Endothelial cell (in vitro differentiated cells): Measurements from ENCODE around the gene PRR5. TPM values are rescaled to one million over a fixed set of nuclear protein-coding genes. Genes with fewer than 3 reads are reported as not detected.

Experiments
- DNase-seq: peaks from one replicate; pipeline ENCODE4 v3.0.0; 2021; ENCODE audit warnings: low spot score
- H3K27ac Mint-ChIP-seq: one replicate; pipeline ENCODE4 v1.8.0; 2021; ENCODE audit warnings: mixed read lengths, inconsistent platforms; ENCODE audit not compliant: unreplicated experiment
- H3K27me3 Mint-ChIP-seq: one replicate; pipeline ENCODE4 v1.8.0; 2021; ENCODE audit warnings: mild to moderate bottlenecking, moderate library complexity, mixed read lengths, inconsistent platforms; ENCODE audit not compliant: unreplicated experiment
- H3K36me3 Mint-ChIP-seq: one replicate; pipeline ENCODE4 v1.8.0; 2021; ENCODE audit warnings: mild to moderate bottlenecking, low read depth, mixed read lengths, inconsistent platforms; ENCODE audit not compliant: unreplicated experiment
- H3K4me1 Mint-ChIP-seq: one replicate; pipeline ENCODE4 v1.8.0; 2021; ENCODE audit warnings: mild to moderate bottlenecking, mixed read lengths, inconsistent platforms; ENCODE audit not compliant: unreplicated experiment
- H3K4me3 Mint-ChIP-seq: one replicate; pipeline ENCODE4 v1.8.0; 2021; ENCODE audit warnings: mild to moderate bottlenecking, mixed read lengths, inconsistent platforms; ENCODE audit not compliant: unreplicated experiment
- H3K9me3 Mint-ChIP-seq: one replicate; pipeline ENCODE4 v1.8.0; 2021; ENCODE audit warnings: mixed read lengths, inconsistent platforms; ENCODE audit not compliant: unreplicated experiment
- total RNA-seq: library from RNA; stranded (reverse); fragmentation: NEBNext Ultra II Directional; extraction: Animal tissue kit (Norgen Biotek cat#: 25700); gene quantifications from one replicate; pipeline ENCODE4 v1.2.1, GENCODE V29; 2021; ENCODE audit not compliant: unreplicated experiment
- TF ChIP-seq, protein P1 (sequence below): fragments of 200-600 bp; sonication (generic); IDR thresholded peaks from one replicate; pipeline ENCODE4 v1.5.0; 2021; ENCODE audit warnings: antibody characterized with exemption; ENCODE audit not compliant: unreplicated experiment

PRR5 gene
- total RNA-seq, 1 donor from 2014 or later, result 40.5 TPM

DNA sequence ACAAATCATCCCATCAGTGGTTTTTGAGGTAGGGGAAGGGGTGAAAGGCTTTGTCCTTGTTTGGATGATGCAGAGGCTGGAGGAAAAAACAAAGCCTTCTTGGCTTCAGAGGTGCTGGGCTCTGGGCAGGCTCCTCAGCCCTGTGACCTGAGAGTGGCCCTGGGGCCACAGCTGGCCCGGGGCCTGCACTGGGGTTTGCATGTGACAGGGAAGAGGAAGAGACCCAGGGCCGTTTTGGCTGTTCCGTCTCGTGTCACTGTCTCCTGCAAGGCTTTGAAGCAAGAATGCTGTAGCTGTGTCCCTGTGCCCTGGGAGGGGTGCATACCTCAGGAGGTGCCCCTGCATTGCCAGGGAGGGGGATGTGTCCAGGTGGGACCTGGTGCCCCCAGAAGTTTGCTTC, 63.0 kb downstream of the PRR5 start:
- Mint-ChIP-seq H3K36me3 (no peaks in the 10 kb centered on the region), H3K9me3 (no peaks in the 10 kb centered on the region)

DNA sequence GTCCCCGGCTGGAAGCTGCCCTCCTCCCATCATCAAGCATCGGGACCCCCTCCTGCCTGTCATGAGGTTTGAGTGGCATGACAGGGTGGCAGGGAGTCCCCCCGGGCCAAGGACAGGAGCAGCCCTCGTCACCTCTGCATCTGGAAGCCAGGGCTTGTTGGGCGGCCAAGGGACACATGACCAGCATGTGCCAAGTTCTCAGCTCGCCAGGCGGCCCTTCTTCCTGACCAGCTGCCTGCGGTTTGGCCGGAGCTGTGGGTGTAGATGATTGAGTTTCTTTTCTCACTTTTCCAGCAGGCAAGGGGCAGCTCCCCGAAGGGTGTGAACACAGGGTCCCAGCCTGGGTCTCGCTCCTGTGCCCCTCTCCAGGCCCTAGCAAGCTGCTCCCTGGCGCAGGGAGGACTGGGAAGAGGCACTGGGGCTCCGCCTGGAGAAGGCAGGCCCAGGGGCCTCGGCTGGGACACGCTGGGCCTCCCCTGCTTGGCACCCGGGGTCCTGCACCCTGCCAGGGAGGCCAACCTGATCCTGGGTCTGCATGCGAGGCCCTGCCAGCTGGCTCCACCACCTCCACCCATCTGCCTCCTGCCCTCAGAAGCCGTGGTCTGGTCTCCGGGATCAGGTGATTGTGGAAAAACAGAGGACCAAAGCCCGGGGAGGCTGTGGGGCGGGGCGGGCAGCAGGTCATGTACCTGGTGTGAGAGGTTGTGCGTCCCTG, 63.7 kb downstream of the PRR5 start:
- no peak for DNase-seq
- TF ChIP-seq, protein P1, sequence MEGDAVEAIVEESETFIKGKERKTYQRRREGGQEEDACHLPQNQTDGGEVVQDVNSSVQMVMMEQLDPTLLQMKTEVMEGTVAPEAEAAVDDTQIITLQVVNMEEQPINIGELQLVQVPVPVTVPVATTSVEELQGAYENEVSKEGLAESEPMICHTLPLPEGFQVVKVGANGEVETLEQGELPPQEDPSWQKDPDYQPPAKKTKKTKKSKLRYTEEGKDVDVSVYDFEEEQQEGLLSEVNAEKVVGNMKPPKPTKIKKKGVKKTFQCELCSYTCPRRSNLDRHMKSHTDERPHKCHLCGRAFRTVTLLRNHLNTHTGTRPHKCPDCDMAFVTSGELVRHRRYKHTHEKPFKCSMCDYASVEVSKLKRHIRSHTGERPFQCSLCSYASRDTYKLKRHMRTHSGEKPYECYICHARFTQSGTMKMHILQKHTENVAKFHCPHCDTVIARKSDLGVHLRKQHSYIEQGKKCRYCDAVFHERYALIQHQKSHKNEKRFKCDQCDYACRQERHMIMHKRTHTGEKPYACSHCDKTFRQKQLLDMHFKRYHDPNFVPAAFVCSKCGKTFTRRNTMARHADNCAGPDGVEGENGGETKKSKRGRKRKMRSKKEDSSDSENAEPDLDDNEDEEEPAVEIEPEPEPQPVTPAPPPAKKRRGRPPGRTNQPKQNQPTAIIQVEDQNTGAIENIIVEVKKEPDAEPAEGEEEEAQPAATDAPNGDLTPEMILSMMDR, result no peak
- H3K4me1 Mint-ChIP-seq, result no peaks in the 10 kb centered on the region
- peaks cover 4% of the 10 kb centered on the region for H3K27me3 Mint-ChIP-seq
- no peak overlapping the region for H3K4me3 Mint-ChIP-seq
- H3K27ac Mint-ChIP-seq, result no peak overlapping the region
- H3K36me3 Mint-ChIP-seq, result no peaks in the 10 kb centered on the region
- H3K9me3 Mint-ChIP-seq, result no peaks in the 10 kb centered on the region

More for the DNA sequence above, 63.0 kb downstream of the PRR5 start:
- H3K27me3 Mint-ChIP-seq, result peaks cover 4% of the 10 kb centered on the region
- DNase-seq, result no peak
- TF ChIP-seq, protein P1, result no peak
- H3K4me3 Mint-ChIP-seq, result peak overlapping the region; percentile 15
- H3K4me1 Mint-ChIP-seq, result no peaks in the 10 kb centered on the region
- no peak overlapping the region for H3K27ac Mint-ChIP-seq

DNA sequence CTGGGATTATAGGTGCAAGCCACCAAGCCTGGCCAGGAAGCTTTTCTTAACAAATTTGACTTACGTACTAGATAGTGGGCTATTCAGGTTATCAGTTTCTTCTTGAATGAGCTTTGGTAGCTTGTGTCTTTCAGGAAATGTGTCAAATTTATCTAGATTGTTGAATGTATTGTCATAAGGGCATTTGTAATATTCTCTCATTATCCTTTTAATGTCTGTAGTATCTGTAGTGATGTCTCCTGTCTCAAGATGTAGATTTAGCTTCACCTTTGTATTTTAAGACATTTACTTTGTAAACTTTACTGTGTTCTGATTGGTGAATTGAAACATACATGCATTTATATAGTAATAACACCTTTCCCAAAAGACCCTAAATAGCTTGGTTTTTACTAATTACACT, 71.1 kb downstream of the PRR5 start:
- H3K27me3 Mint-ChIP-seq, result peaks cover 2% of the 10 kb centered on the region
- no peaks in the 10 kb centered on the region for H3K9me3 Mint-ChIP-seq
- H3K4me3 Mint-ChIP-seq, result no peak overlapping the region
- no peak for DNase-seq
- no peak overlapping the region for H3K27ac Mint-ChIP-seq
- H3K4me1 Mint-ChIP-seq, result no peaks in the 10 kb centered on the region
- no peaks in the 10 kb centered on the region for H3K36me3 Mint-ChIP-seq
- TF ChIP-seq, protein P1, result no peak

DNA sequence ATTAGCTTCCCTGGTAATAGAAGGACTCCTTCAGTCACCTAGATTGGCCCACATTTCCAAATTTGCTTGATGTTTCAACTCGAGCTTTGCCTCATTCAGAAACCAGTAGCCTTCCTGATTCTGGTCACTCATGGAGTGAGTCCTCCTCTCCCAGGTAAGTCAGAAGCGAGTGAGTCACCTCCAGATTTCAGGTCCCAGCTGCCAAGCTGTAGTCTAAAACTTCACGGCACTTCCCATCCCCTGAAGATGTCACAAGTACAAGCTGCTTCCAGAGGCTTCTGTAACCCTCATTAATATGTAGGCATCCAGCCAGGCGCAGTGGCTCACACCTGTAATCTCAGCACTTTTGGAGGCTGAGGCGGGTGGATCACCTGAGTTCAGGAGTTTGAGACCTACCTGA, 73.9 kb downstream of the PRR5 start:
- TF ChIP-seq, protein P1, result no peak
- no peak overlapping the region for H3K4me3 Mint-ChIP-seq
- H3K36me3 Mint-ChIP-seq, result no peaks in the 10 kb centered on the region
- H3K9me3 Mint-ChIP-seq, result no peaks in the 10 kb centered on the region
- no peaks in the 10 kb centered on the region for H3K27me3 Mint-ChIP-seq
- no peak overlapping the region for H3K27ac Mint-ChIP-seq
- no peaks in the 10 kb centered on the region for H3K4me1 Mint-ChIP-seq
- no peak for DNase-seq

DNA sequence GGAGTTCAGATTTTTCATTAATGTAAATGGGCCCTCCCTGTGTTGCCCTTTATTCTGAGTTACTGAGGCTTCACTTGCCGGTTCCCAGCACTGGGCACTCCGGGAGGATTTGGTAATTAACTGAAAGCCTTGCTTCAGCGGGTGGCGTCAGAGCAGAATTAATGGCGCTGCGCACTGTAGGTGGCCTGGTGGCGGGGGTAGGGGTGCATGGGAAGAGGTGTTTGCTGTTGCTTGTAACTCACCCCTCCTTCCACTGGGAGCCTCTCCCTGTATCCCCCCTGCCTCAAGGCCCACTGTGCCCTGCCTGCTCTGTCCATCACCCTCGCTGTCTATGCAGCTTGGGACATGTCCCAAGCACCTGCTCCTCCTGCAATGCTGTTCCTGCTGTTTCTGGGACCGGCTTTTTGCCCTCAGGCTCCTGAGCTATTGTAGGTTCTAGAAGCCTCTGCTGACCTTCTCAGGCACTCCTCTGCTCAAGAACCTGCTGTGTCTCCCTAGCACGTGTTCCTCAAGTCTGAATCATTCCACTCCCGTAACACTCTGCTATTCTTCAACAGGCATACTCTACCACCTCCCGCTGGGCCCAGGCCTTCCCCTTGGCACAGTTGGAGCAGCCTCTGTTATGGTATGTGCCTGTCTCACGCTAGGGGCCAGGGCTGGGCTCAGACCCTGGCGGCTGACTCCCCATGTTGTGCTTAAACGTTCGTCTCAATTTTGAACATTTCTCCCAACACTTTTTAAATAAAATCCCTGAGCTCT, 74.8 kb downstream of the PRR5 start:
- Mint-ChIP-seq H3K9me3 (no peaks in the 10 kb centered on the region), H3K4me3 (no peak overlapping the region), H3K27me3 (no peaks in the 10 kb centered on the region), H3K27ac (no peak overlapping the region), H3K4me1 (no peaks in the 10 kb centered on the region), H3K36me3 (no peaks in the 10 kb centered on the region)
- no peak for DNase-seq
- TF ChIP-seq, protein P1, result no peak
